ENCODE data around the gene PABPN1L. TPM values are rescaled to one million over a fixed set of nuclear protein-coding genes. Genes with fewer than 3 reads are reported as not detected.
A peak's percentile ranks its signal among the peaks of the same experiment; 100 is the strongest.

Gene PABPN1L
- total and polyA plus RNA-seq, 2 of the 13 experiments (the other 11 are each of a cell fraction or from before 2014, with no cell fraction given): not detected

- intact Hi-C loops (cut with micrococcal nuclease; ENCODE audit: unreplicated experiment) (loop anchor here (5.0 kb wide), 1 partner anchor 57 kb away; no protein-coding TSS in a partner anchor), in situ Hi-C loops (cut with HindIII; ENCODE audit: extremely low pct_ligation_motif_present, low pct_unique_long_range_greater_than_20kb) (loop anchor here (5.0 kb wide), 1 partner anchor 43 kb away; the partner anchor contains the start of genes GALNS and TRAPPC2L)
- Histone ChIP-seq H2AFZ (ENCODE audit: low read length) (no peak overlapping the region), H3K4me3 (replicated peaks in 1 of 3; ENCODE audit: insufficient read depth in 1 of 3, low read depth in 2 of 3, low read length in 3 of 3) (no peak overlapping the region), H3K9ac (ENCODE audit: insufficient read depth, low read depth, low read length) (no peak overlapping the region), H4K20me1 (ENCODE audit: insufficient read depth, low read length) (peaks cover 14% of the 10 kb centered on the region; the same call in 1 of the 2 replicates), H3K79me2 (ENCODE audit: insufficient read depth, low read length) (peaks cover 21% of the 10 kb centered on the region), H3K9me3 (ENCODE audit: low read length) (no peaks in the 10 kb centered on the region), H3K27me3 (ENCODE audit: control insufficient read depth in 1 of 2, insufficient read depth in 2 of 2, low read length in 2 of 2) (peaks cover 0 to 5% of the 10 kb centered on the region in 2 experiments; a peak in 1 of 5 replicates), H3K4me1 (ENCODE audit: insufficient read depth, low read length) (peaks cover 49% of the 10 kb centered on the region), H3K4me2 (ENCODE audit: low read depth, low read length) (no peak overlapping the region), H3K36me3 (replicated peaks in 1 of 2; ENCODE audit: control insufficient read depth in 1 of 2, insufficient read depth in 2 of 2, low read length in 2 of 2) (peaks cover 4 to 12% of the 10 kb centered on the region in 2 experiments; a peak in 3 of 5 replicates), H3K27ac (ENCODE audit: extremely low read length, insufficient read depth, low read length) (no peak overlapping the region)
- no peak for DNase-seq (ENCODE audit: low spot score)
- no TSS peak for BruUV-seq (replicated peaks)
- no peak for ATAC-seq
- TF ChIP-seq ZNF615 (CRISPR knock-in tag; IDR thresholded peaks at IDR 0.05; ENCODE audit: borderline replicate concordance) (no peak), FOXO1 (CRISPR knock-in tag; IDR thresholded peaks at IDR 0.05) (no peak), AGO2 (optimal IDR thresholded peaks at IDR 0.05; ENCODE audit: low read depth, low read length) (peak; percentile 82), RXRB (CRISPR knock-in tag; IDR thresholded peaks at IDR 0.05; ENCODE audit: borderline replicate concordance) (no peak), IRX3 (CRISPR knock-in tag; IDR thresholded peaks at IDR 0.05; ENCODE audit: borderline replicate concordance, low read depth) (no peak), KDM5A (IDR thresholded peaks at IDR 0.05; ENCODE audit: borderline replicate concordance, low read length) (no peak), HNRNPH1 (optimal IDR thresholded peaks at IDR 0.05; ENCODE audit: low read depth, low read length) (peak; percentile 26), ZNF317 (CRISPR knock-in tag; IDR thresholded peaks at IDR 0.05) (no peak), POGZ (CRISPR knock-in tag; IDR thresholded peaks at IDR 0.05) (no peak), HOXA7 (CRISPR knock-in tag; IDR thresholded peaks at IDR 0.05) (no peak), AGO1 (IDR thresholded peaks at IDR 0.05; ENCODE audit: low read depth, low read length, poor library complexity, severe bottlenecking) (peak; percentile 96), ZC3H13 (CRISPR knock-in tag; IDR thresholded peaks at IDR 0.05) (peak; percentile 43; the same call in 1 of the 2 replicates), ZBTB8A (CRISPR knock-in tag; IDR thresholded peaks at IDR 0.05; ENCODE audit: borderline replicate concordance, low read depth) (no peak), KDM2A (CRISPR knock-in tag; IDR thresholded peaks at IDR 0.05; ENCODE audit: borderline replicate concordance, low read depth) (peak; percentile 68; the same call in 1 of the 2 replicates), NFE2 (CRISPR knock-in tag; IDR thresholded peaks at IDR 0.05) (no peak)
- TF ChIP-seq, protein P1, sequence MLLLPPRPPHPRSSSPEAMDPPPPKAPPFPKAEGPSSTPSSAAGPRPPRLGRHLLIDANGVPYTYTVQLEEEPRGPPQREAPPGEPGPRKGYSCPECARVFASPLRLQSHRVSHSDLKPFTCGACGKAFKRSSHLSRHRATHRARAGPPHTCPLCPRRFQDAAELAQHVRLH (CRISPR knock-in tag; IDR thresholded peaks at IDR 0.05; ENCODE audit: borderline replicate concordance, low read depth): no peak
- TF ChIP-seq, protein P2, sequence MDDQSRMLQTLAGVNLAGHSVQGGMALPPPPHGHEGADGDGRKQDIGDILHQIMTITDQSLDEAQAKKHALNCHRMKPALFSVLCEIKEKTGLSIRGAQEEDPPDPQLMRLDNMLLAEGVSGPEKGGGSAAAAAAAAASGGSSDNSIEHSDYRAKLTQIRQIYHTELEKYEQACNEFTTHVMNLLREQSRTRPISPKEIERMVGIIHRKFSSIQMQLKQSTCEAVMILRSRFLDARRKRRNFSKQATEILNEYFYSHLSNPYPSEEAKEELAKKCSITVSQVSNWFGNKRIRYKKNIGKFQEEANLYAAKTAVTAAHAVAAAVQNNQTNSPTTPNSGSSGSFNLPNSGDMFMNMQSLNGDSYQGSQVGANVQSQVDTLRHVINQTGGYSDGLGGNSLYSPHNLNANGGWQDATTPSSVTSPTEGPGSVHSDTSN (CRISPR knock-in tag; IDR thresholded peaks at IDR 0.05; ENCODE audit: borderline replicate concordance): no peak
- ChIA-PET CTCF (ENCODE audit: low intra/inter-chr PET ratio, low total read pairs) (no interaction called here), POLR2A (interaction anchor here (1.6 kb wide), 1 partner anchor 403 kb away, joined by 4 read pairs; the partner anchor contains the start of gene ZNF778)
- WGBS (ENCODE audit: low lambda C conversion rate): 63% methylated on average over 13 of the region's 13 CpGs
- FAIRE-seq: no peak
Observed at GRCh38 chr16:88814144-88814502, 52.3 kb downstream of the PABPN1L start.

All from HepG2 (cell line).